Measurements from ENCODE around the gene AKT3. TPM values are rescaled to one million over a fixed set of nuclear protein-coding genes. Genes with fewer than 3 reads are reported as not detected.

The AKT3 gene
- polyA plus RNA-seq, 2 of the 4 experiments (the other 2 are of a cell fraction) = 18.4 to 43.5 TPM

DNA sequence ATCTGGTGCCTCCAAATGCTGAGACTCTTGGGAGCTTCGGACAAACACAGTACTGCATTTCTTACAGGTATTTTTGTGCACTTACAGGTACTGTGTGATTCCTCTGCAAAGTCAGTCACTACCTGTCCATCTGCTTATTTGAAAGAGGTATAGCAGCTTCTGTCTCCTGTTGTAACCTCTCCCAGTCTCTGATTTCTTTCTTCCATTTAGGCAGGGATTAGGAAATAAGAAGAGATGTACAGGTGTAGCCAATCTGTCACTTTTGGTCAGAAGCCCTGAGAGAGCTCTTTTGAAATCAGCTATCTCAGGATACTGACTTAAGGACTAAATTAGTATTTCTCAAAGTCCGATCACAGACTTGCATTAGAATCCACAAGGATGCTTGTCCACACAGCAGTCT is 54.0 kb downstream of the AKT3 start:
- Histone ChIP-seq H3K4me3 (no peak overlapping the region), H3K4me1 (peaks cover 38% of the 10 kb centered on the region), H3K4me2 (no peak overlapping the region), H3K9me3 (no peaks in the 10 kb centered on the region), H3K27ac (no peak overlapping the region)
- FAIRE-seq (no peak), DNase-seq (ENCODE audit: low read depth in 1 of 2, low spot score in 1 of 2) (no peak), ATAC-seq (no peak)
- ChIA-PET CTCF (interaction anchor here (1.4 kb wide), 1 partner anchor 13 kb away, joined by 5 read pairs; no protein-coding TSS in a partner anchor), POLR2A (no interaction called here)
- WGBS (ENCODE audit: missing lambda C conversion rate) = 82% methylated on average over 2 of the region's 2 CpGs
- TF ChIP-seq E2F6 (IDR thresholded peaks at IDR 0.05; ENCODE audit: borderline replicate concordance, low read depth) (no peak), RAD21 (conservative IDR thresholded peaks at IDR 0.05 in 1 of 2, IDR thresholded peaks at IDR 0.05 in 1 of 2) (no peak)
- TF ChIP-seq, protein P1, sequence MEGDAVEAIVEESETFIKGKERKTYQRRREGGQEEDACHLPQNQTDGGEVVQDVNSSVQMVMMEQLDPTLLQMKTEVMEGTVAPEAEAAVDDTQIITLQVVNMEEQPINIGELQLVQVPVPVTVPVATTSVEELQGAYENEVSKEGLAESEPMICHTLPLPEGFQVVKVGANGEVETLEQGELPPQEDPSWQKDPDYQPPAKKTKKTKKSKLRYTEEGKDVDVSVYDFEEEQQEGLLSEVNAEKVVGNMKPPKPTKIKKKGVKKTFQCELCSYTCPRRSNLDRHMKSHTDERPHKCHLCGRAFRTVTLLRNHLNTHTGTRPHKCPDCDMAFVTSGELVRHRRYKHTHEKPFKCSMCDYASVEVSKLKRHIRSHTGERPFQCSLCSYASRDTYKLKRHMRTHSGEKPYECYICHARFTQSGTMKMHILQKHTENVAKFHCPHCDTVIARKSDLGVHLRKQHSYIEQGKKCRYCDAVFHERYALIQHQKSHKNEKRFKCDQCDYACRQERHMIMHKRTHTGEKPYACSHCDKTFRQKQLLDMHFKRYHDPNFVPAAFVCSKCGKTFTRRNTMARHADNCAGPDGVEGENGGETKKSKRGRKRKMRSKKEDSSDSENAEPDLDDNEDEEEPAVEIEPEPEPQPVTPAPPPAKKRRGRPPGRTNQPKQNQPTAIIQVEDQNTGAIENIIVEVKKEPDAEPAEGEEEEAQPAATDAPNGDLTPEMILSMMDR (IDR thresholded peaks at IDR 0.05) = no peak
- TF ChIP-seq, protein P2, sequence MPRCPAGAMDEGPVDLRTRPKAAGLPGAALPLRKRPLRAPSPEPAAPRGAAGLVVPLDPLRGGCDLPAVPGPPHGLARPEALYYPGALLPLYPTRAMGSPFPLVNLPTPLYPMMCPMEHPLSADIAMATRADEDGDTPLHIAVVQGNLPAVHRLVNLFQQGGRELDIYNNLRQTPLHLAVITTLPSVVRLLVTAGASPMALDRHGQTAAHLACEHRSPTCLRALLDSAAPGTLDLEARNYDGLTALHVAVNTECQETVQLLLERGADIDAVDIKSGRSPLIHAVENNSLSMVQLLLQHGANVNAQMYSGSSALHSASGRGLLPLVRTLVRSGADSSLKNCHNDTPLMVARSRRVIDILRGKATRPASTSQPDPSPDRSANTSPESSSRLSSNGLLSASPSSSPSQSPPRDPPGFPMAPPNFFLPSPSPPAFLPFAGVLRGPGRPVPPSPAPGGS (IDR thresholded peaks at IDR 0.05) = no peak

DNA sequence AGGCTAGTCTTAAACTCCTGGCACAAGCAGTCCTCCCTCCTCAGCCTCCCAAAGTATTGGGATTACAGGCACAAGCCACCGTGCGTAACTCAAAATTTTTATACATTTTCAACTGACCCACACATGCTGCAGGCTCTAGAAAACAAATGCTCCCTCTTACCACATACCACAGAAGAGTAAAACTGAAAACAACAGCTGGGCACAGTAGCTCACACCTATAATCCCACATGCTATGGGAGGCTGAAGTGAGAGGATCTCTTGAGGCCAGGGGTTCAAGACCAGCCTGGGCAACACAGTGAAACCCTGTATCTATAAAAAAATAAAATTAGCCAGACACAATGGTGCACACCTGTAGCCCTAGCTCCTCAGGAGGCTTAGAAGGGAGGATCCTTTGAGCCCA is 56.7 kb downstream of the AKT3 start:
- 95% methylated on average over 2 of the region's 2 CpGs for WGBS (ENCODE audit: missing lambda C conversion rate)
- Histone ChIP-seq H3K4me1 (peaks cover 17% of the 10 kb centered on the region), H3K9me3 (no peaks in the 10 kb centered on the region), H3K27ac (no peak overlapping the region), H3K4me3 (no peak overlapping the region), H3K4me2 (no peak overlapping the region)
- ATAC-seq = no peak
- FAIRE-seq = no peak
- CTCF ChIA-PET = interaction anchor here (0.5 to 0.7 kb wide), 3 partner anchors 9 to 269 kb away, joined by 3 read pairs; no protein-coding TSS in a partner anchor
- POLR2A ChIA-PET = no interaction called here
- TF ChIP-seq KDM5A (IDR thresholded peaks at IDR 0.05) = no peak
- no peak for TF ChIP-seq ZSCAN20 (CRISPR knock-in tag; IDR thresholded peaks at IDR 0.05)
- no peak for TF ChIP-seq ATOH8 (CRISPR knock-in tag; IDR thresholded peaks at IDR 0.05; ENCODE audit: low read depth)
- no peak for TF ChIP-seq FOXS1 (CRISPR knock-in tag; IDR thresholded peaks at IDR 0.05)
- no peak for TF ChIP-seq BHLHE40 (IDR thresholded peaks at IDR 0.05; ENCODE audit: low read depth, low read length)
- TF ChIP-seq, protein P3, sequence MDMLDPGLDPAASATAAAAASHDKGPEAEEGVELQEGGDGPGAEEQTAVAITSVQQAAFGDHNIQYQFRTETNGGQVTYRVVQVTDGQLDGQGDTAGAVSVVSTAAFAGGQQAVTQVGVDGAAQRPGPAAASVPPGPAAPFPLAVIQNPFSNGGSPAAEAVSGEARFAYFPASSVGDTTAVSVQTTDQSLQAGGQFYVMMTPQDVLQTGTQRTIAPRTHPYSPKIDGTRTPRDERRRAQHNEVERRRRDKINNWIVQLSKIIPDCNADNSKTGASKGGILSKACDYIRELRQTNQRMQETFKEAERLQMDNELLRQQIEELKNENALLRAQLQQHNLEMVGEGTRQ (IDR thresholded peaks at IDR 0.05) = no peak
- TF ChIP-seq HOXB13 (CRISPR knock-in tag; IDR thresholded peaks at IDR 0.05; ENCODE audit: low read depth) = no peak
- TF ChIP-seq, protein P4, sequence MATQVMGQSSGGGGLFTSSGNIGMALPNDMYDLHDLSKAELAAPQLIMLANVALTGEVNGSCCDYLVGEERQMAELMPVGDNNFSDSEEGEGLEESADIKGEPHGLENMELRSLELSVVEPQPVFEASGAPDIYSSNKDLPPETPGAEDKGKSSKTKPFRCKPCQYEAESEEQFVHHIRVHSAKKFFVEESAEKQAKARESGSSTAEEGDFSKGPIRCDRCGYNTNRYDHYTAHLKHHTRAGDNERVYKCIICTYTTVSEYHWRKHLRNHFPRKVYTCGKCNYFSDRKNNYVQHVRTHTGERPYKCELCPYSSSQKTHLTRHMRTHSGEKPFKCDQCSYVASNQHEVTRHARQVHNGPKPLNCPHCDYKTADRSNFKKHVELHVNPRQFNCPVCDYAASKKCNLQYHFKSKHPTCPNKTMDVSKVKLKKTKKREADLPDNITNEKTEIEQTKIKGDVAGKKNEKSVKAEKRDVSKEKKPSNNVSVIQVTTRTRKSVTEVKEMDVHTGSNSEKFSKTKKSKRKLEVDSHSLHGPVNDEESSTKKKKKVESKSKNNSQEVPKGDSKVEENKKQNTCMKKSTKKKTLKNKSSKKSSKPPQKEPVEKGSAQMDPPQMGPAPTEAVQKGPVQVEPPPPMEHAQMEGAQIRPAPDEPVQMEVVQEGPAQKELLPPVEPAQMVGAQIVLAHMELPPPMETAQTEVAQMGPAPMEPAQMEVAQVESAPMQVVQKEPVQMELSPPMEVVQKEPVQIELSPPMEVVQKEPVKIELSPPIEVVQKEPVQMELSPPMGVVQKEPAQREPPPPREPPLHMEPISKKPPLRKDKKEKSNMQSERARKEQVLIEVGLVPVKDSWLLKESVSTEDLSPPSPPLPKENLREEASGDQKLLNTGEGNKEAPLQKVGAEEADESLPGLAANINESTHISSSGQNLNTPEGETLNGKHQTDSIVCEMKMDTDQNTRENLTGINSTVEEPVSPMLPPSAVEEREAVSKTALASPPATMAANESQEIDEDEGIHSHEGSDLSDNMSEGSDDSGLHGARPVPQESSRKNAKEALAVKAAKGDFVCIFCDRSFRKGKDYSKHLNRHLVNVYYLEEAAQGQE (IDR thresholded peaks at IDR 0.05) = no peak
- TF ChIP-seq ZNF302 (CRISPR knock-in tag; IDR thresholded peaks at IDR 0.05) = no peak
- no peak for TF ChIP-seq HEYL (CRISPR knock-in tag; IDR thresholded peaks at IDR 0.05)
- TF ChIP-seq, protein P5, sequence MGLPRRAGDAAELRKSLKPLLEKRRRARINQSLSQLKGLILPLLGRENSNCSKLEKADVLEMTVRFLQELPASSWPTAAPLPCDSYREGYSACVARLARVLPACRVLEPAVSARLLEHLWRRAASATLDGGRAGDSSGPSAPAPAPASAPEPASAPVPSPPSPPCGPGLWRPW (IDR thresholded peaks at IDR 0.05) = no peak
- TF ChIP-seq JUN (IDR thresholded peaks at IDR 0.05) = no peak
- TF ChIP-seq RCOR1 (IDR thresholded peaks at IDR 0.05; ENCODE audit: low read depth, low read length) = no peak
- no peak for TF ChIP-seq TP53 (CRISPR knock-in tag; IDR thresholded peaks at IDR 0.05)
- TF ChIP-seq HOXB5 (CRISPR knock-in tag; IDR thresholded peaks at IDR 0.05) = no peak
- TF ChIP-seq, protein P2 (IDR thresholded peaks at IDR 0.05) = no peak
- TF ChIP-seq POLR2AphosphoS2 (conservative IDR thresholded peaks at IDR 0.05; ENCODE audit: low read length) = no peak
- TF ChIP-seq ZFP36 (IDR thresholded peaks at IDR 0.05; ENCODE audit: borderline replicate concordance, partially characterized antibody) = no peak
- no peak for TF ChIP-seq MAZ (IDR thresholded peaks at IDR 0.05; ENCODE audit: borderline replicate concordance, low read depth, low read length)
- TF ChIP-seq RARB (CRISPR knock-in tag; IDR thresholded peaks at IDR 0.05) = no peak
- DNase-seq (ENCODE audit: low read depth in 1 of 2, low spot score in 1 of 2) = no peak

Measured in A549 (cell line).